ENCODE results near the gene ARID4B.

ARID4B gene

GRCh38 chr1:235279694-235280093, 48.3 kb downstream of the ARID4B start:
- peaks cover 48% of the 10 kb centered on the region for H4K20me1 ChIP-seq (ENCODE audit: insufficient read depth, low read length, poor library complexity, severe bottlenecking)
- H3K9me2 ChIP-seq (replicated peaks; ENCODE audit: low read depth, low read length) = no peaks in the 10 kb centered on the region
- H3K9ac ChIP-seq (ENCODE audit: low read depth, low read length, poor library complexity, severe bottlenecking) = no peak overlapping the region
- H3K79me2 ChIP-seq (ENCODE audit: insufficient read depth, low read length) = peaks cover 95% of the 10 kb centered on the region
- H3F3A ChIP-seq (ENCODE audit: low read depth) = 0 out of 2 replicates have a peak, but pooled peaks cover 5% of the 10 kb centered on the region
- H3K4me1 ChIP-seq (ENCODE audit: insufficient read depth, low read length, poor library complexity, severe bottlenecking) = peaks cover 32% of the 10 kb centered on the region
- H3K36me3 ChIP-seq (ENCODE audit: insufficient read depth, low read length) = no peaks in the 10 kb centered on the region
- no peak overlapping the region for H2AFZ ChIP-seq (ENCODE audit: low read length)
- no peak overlapping the region for H3K4me2 ChIP-seq (ENCODE audit: low read depth, low read length, poor library complexity, severe bottlenecking)
- TF ChIP-seq CTCF (conservative IDR thresholded peaks at IDR 0.05; ENCODE audit: low read length) (no peak), EZH2phosphoT487 (IDR thresholded peaks at IDR 0.05; ENCODE audit: borderline replicate concordance) (no peak)
- no peak overlapping the region for H3K4me3 ChIP-seq (ENCODE audit: low read length, poor library complexity, severe bottlenecking)
- H3K9me3 ChIP-seq (ENCODE audit: insufficient read depth, low read depth, low read length) = no peaks in the 10 kb centered on the region
- H3K27me3 ChIP-seq (ENCODE audit: insufficient read depth, low read length, poor library complexity, severe bottlenecking) = no peaks in the 10 kb centered on the region

- Histone ChIP-seq H3K79me2 (ENCODE audit: insufficient read depth, low read length) (peaks cover 95% of the 10 kb centered on the region), H3K9ac (ENCODE audit: low read depth, low read length, poor library complexity, severe bottlenecking) (no peak overlapping the region), H3K36me3 (ENCODE audit: insufficient read depth, low read length) (no peaks in the 10 kb centered on the region), H3K27me3 (ENCODE audit: insufficient read depth, low read length, poor library complexity, severe bottlenecking) (no peaks in the 10 kb centered on the region), H3K9me3 (ENCODE audit: insufficient read depth, low read depth, low read length) (no peaks in the 10 kb centered on the region), H3K9me2 (replicated peaks; ENCODE audit: low read depth, low read length) (no peaks in the 10 kb centered on the region), H3K4me3 (ENCODE audit: low read length, poor library complexity, severe bottlenecking) (no peak overlapping the region), H3K4me1 (ENCODE audit: insufficient read depth, low read length, poor library complexity, severe bottlenecking) (peaks cover 36% of the 10 kb centered on the region), H2AFZ (ENCODE audit: low read length) (no peak overlapping the region), H3F3A (ENCODE audit: low read depth) (peaks cover 5% of the 10 kb centered on the region; the same call in 1 of the 2 replicates), H4K20me1 (ENCODE audit: insufficient read depth, low read length, poor library complexity, severe bottlenecking) (peaks cover 40% of the 10 kb centered on the region), H3K4me2 (ENCODE audit: low read depth, low read length, poor library complexity, severe bottlenecking) (no peak overlapping the region)
- TF ChIP-seq EZH2phosphoT487 (IDR thresholded peaks at IDR 0.05; ENCODE audit: borderline replicate concordance) = no peak
- TF ChIP-seq CTCF (conservative IDR thresholded peaks at IDR 0.05; ENCODE audit: low read length) = no peak
These were observed 49.1 kb downstream of the ARID4B start for GRCh38 chr1:235278915-235279292.

- Histone ChIP-seq H3F3A (ENCODE audit: low read depth) (peaks cover 5% of the 10 kb centered on the region; the same call in 1 of the 2 replicates), H3K4me1 (ENCODE audit: insufficient read depth, low read length, poor library complexity, severe bottlenecking) (peaks cover 36% of the 10 kb centered on the region), H3K79me2 (ENCODE audit: insufficient read depth, low read length) (peaks cover 95% of the 10 kb centered on the region), H3K36me3 (ENCODE audit: insufficient read depth, low read length) (no peaks in the 10 kb centered on the region), H2AFZ (ENCODE audit: low read length) (no peak overlapping the region), H3K4me2 (ENCODE audit: low read depth, low read length, poor library complexity, severe bottlenecking) (no peak overlapping the region), H3K27me3 (ENCODE audit: insufficient read depth, low read length, poor library complexity, severe bottlenecking) (no peaks in the 10 kb centered on the region), H3K9me2 (replicated peaks; ENCODE audit: low read depth, low read length) (no peaks in the 10 kb centered on the region), H3K4me3 (ENCODE audit: low read length, poor library complexity, severe bottlenecking) (no peak overlapping the region), H3K9ac (ENCODE audit: low read depth, low read length, poor library complexity, severe bottlenecking) (no peak overlapping the region), H3K9me3 (ENCODE audit: insufficient read depth, low read depth, low read length) (no peaks in the 10 kb centered on the region), H4K20me1 (ENCODE audit: insufficient read depth, low read length, poor library complexity, severe bottlenecking) (peaks cover 40% of the 10 kb centered on the region)
- no peak for TF ChIP-seq CTCF (conservative IDR thresholded peaks at IDR 0.05; ENCODE audit: low read length)
- no peak for TF ChIP-seq EZH2phosphoT487 (IDR thresholded peaks at IDR 0.05; ENCODE audit: borderline replicate concordance)
These were observed 49.6 kb downstream of the ARID4B start for GRCh38 chr1:235278233-235278914.

Measured in Loucy (cell line).